Measurements from ENCODE around the gene PTPRN2.
A peak's percentile ranks its signal among the peaks of the same experiment; 100 is the strongest.

The PTPRN2 gene

DNA sequence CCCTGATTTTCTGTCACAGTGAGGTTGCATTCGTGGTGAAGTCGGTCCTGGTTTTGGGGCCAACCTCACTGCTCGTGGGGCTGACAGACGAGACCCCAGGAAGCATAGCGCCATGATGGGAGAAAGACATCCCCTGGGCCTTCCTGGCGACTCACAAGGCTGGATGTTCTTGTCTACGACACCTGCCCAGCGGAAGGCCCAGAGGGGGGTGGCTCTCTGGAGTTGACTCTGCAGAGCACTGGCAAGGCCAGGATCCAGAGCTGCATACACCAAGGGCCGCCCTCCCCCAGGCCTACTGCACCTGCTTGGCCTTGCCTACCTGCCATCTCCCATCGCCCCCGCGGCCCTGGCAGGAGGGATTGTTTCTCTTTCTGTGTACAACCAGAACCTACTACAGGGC, 608.9 kb downstream of the PTPRN2 start:
- no peak overlapping the region for H3K4me3 Mint-ChIP-seq
- H3K27ac Mint-ChIP-seq = no peak overlapping the region
- no peak for TF ChIP-seq CTCF (IDR thresholded peaks at IDR 0.05)
- peaks cover 6% of the 10 kb centered on the region for H3K4me1 Mint-ChIP-seq
- peaks cover 12% of the 10 kb centered on the region for H3K27me3 Mint-ChIP-seq (ENCODE audit: low read depth, poor library complexity)
- peaks cover 27% of the 10 kb centered on the region for H3K9me3 Mint-ChIP-seq
- H3K36me3 Mint-ChIP-seq (ENCODE audit: low read depth) = peaks cover 4% of the 10 kb centered on the region
- no peak for DNase-seq

GRCh38 chr7:157977717-157978496, 609.7 kb downstream of the PTPRN2 start:
- Mint-ChIP-seq H3K9me3 (peaks cover 32% of the 10 kb centered on the region), H3K27me3 (ENCODE audit: low read depth, poor library complexity) (peaks cover 8% of the 10 kb centered on the region), H3K4me3 (no peak overlapping the region), H3K36me3 (ENCODE audit: low read depth) (peaks cover 4% of the 10 kb centered on the region), H3K27ac (peak overlapping the region; percentile 82), H3K4me1 (no peaks in the 10 kb centered on the region)
- DNase-seq = no peak
- TF ChIP-seq CTCF (IDR thresholded peaks at IDR 0.05) = no peak

- no peak for TF ChIP-seq CTCF (IDR thresholded peaks at IDR 0.05)
- peaks cover 8% of the 10 kb centered on the region for H3K27me3 Mint-ChIP-seq (ENCODE audit: low read depth, poor library complexity)
- H3K4me3 Mint-ChIP-seq = no peak overlapping the region
- H3K4me1 Mint-ChIP-seq = no peaks in the 10 kb centered on the region
- peaks cover 36% of the 10 kb centered on the region for H3K9me3 Mint-ChIP-seq
- no peak overlapping the region for H3K27ac Mint-ChIP-seq
- H3K36me3 Mint-ChIP-seq (ENCODE audit: low read depth) = peaks cover 4% of the 10 kb centered on the region
- no peak for DNase-seq
Measured at GRCh38 chr7:157977306-157977705, 610.3 kb downstream of the PTPRN2 start.

DNA sequence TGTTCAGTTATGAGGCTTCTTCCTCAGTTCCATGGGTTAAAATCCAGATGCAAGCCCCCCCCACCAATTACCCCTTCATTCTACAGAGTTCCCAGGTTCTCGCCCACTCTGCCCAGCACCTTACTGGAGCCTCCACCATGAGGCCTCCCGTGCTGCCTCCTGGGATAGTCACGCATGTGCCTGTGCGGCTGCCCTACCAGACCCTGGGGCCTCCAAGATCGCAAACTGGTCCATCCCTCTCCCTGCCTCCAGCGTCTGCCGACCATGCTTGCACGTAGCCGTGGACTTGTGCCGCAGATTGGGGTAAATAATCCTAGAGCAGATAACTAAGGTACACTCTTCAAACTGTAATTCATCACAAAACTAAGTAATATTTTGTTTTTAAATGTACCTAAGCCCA, 611.2 kb downstream of the PTPRN2 start:
- no peak for DNase-seq
- Mint-ChIP-seq H3K27ac (no peak overlapping the region), H3K27me3 (ENCODE audit: low read depth, poor library complexity) (peaks cover 8% of the 10 kb centered on the region), H3K9me3 (peaks cover 44% of the 10 kb centered on the region), H3K4me1 (no peaks in the 10 kb centered on the region), H3K4me3 (no peak overlapping the region), H3K36me3 (ENCODE audit: low read depth) (peaks cover 4% of the 10 kb centered on the region)
- no peak for TF ChIP-seq CTCF (IDR thresholded peaks at IDR 0.05)

DNA sequence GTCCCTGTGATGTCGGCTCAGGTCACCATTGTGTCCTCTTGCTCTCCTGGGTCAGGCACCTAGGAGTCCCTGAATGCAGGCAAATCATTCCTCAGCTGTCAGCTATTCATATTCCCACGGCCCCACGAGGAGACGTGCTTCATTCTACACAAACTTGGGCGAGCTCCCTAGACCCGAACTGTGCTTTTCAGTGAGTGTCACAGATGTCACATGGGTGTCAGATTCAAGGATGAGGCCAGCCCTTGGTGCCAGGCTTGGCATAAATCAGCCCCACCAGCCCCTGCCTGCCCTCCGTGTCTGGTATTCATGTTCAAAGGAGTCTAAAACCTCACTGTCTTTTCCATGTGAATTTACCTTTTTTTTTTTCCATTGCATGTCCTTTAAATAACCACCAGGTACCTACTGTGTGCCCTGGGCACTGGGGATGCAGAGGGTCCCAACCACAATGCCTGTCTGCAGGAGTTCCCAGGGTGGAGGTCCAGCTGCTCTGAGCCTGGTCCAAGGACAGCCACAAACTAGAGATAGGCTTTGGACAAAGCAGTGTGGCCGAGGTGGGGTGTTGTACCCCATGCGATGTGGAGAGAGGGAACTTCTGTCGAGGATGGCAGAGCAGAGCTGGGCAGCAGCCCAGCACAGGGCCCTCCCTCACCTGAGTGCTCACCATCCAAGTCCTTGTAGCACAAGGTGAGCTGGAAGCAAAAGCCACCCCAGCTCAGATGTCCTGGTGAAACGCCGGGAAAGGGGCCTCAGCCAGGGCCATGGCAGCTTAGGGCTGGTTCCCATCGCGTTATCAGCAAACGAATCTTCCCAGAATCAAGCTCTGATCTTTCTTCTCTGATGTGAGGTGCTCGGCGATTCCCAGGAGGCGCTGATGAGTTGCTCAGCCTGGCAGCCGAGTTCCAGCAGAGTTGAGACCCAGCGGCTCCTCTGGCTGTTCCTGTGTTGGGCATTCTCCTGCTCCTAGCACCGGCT, 611.9 kb downstream of the PTPRN2 start:
- Mint-ChIP-seq H3K4me3 (no peak overlapping the region), H3K27ac (peak overlapping the region; percentile 36), H3K4me1 (no peaks in the 10 kb centered on the region), H3K27me3 (ENCODE audit: low read depth, poor library complexity) (peaks cover 8% of the 10 kb centered on the region), H3K9me3 (peaks cover 49% of the 10 kb centered on the region), H3K36me3 (ENCODE audit: low read depth) (peaks cover 4% of the 10 kb centered on the region)
- TF ChIP-seq CTCF (IDR thresholded peaks at IDR 0.05) = no peak
- no peak for DNase-seq

All from nephron progenitor cell (in vitro differentiated cells).